ENCODE results near the gene EPB41L4B.

The EPB41L4B gene

DNA sequence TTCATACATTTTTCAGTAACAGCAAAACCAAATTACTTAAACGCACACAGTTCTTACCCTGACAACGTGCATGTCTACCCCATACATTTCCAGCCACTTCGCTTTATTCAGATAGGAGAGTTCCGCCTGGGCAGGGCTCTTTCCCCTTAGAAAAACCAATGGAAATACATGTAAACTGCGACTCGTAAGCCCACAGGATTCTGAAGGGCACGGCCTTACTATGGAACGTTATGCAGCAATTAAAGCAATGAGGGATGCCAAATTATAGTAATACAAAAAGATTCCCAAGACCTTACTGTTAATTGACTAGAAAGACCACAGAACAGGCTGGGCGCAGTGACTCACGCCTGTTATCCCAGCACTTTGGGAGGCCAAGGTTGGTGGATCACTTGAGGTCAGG is 64.5 kb downstream of the EPB41L4B start:
- peaks cover 15% of the 10 kb centered on the region for H3K4me1 ChIP-seq (ENCODE audit: low read length)
- H3K4me3 ChIP-seq (ENCODE audit: low read length), result no peak overlapping the region
- peaks cover 9% of the 10 kb centered on the region for H3K36me3 ChIP-seq (replicated peaks; ENCODE audit: low read depth, low read length)
- no peak overlapping the region for H3K9ac ChIP-seq (ENCODE audit: low read length)
- no peaks in the 10 kb centered on the region for H3K27me3 ChIP-seq (ENCODE audit: low read depth, low read length)
- TF ChIP-seq, protein P1, sequence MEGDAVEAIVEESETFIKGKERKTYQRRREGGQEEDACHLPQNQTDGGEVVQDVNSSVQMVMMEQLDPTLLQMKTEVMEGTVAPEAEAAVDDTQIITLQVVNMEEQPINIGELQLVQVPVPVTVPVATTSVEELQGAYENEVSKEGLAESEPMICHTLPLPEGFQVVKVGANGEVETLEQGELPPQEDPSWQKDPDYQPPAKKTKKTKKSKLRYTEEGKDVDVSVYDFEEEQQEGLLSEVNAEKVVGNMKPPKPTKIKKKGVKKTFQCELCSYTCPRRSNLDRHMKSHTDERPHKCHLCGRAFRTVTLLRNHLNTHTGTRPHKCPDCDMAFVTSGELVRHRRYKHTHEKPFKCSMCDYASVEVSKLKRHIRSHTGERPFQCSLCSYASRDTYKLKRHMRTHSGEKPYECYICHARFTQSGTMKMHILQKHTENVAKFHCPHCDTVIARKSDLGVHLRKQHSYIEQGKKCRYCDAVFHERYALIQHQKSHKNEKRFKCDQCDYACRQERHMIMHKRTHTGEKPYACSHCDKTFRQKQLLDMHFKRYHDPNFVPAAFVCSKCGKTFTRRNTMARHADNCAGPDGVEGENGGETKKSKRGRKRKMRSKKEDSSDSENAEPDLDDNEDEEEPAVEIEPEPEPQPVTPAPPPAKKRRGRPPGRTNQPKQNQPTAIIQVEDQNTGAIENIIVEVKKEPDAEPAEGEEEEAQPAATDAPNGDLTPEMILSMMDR (IDR thresholded peaks at IDR 0.05; ENCODE audit: low read depth, low read length), result no peak
- TF ChIP-seq EZH2phosphoT487 (IDR thresholded peaks at IDR 0.05; ENCODE audit: low read depth), result no peak
- no peaks in the 10 kb centered on the region for H4K20me1 ChIP-seq (ENCODE audit: insufficient read depth, low read length)
- H2AFZ ChIP-seq (ENCODE audit: low read depth, low read length), result no peak overlapping the region
- no peaks in the 10 kb centered on the region for H3K9me3 ChIP-seq (ENCODE audit: insufficient read depth, low read length)
- H3K27ac ChIP-seq (ENCODE audit: low read length), result no peak overlapping the region
- no peaks in the 10 kb centered on the region for H3K79me2 ChIP-seq (ENCODE audit: low read length)
- H3K4me2 ChIP-seq (ENCODE audit: low read length), result no peak overlapping the region

- no peak for TF ChIP-seq EZH2phosphoT487 (IDR thresholded peaks at IDR 0.05; ENCODE audit: low read depth)
- TF ChIP-seq, protein P1 (IDR thresholded peaks at IDR 0.05; ENCODE audit: low read depth, low read length), result no peak
- Histone ChIP-seq H3K27ac (ENCODE audit: low read length) (no peak overlapping the region), H3K4me1 (ENCODE audit: low read length) (peaks cover 13% of the 10 kb centered on the region), H3K4me3 (ENCODE audit: low read length) (no peak overlapping the region), H3K4me2 (ENCODE audit: low read length) (no peak overlapping the region), H3K36me3 (replicated peaks; ENCODE audit: low read depth, low read length) (peaks cover 6% of the 10 kb centered on the region), H3K79me2 (ENCODE audit: low read length) (no peaks in the 10 kb centered on the region), H2AFZ (ENCODE audit: low read depth, low read length) (no peak overlapping the region), H3K9ac (ENCODE audit: low read length) (no peak overlapping the region), H3K27me3 (ENCODE audit: low read depth, low read length) (no peaks in the 10 kb centered on the region), H4K20me1 (ENCODE audit: insufficient read depth, low read length) (no peaks in the 10 kb centered on the region), H3K9me3 (ENCODE audit: insufficient read depth, low read length) (no peaks in the 10 kb centered on the region)
Observed at GRCh38 chr9:109255394-109255793, 65.5 kb downstream of the EPB41L4B start.

DNA sequence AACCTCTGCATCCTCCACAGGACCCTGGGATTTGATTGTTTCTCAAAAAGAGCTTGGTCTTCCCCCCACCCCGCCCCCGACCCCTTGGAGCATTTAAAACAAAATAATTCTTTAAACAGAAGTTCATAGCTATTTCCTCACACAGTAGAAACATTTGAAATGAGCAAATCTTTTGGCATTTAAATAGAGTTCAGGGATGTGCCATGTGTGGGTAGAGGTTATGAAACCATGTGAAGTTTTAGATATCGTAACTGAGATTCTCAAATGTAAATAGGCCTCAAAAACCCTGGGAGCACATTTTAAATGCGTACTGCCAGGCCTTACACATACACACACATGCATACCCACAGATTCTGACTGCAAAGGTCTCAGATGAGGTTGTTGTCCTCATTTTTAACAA is 66.5 kb downstream of the EPB41L4B start:
- H3K9me3 ChIP-seq (ENCODE audit: insufficient read depth, low read length), result no peaks in the 10 kb centered on the region
- peaks cover 6% of the 10 kb centered on the region for H3K36me3 ChIP-seq (replicated peaks; ENCODE audit: low read depth, low read length)
- peaks cover 13% of the 10 kb centered on the region for H3K4me1 ChIP-seq (ENCODE audit: low read length)
- TF ChIP-seq, protein P1 (IDR thresholded peaks at IDR 0.05; ENCODE audit: low read depth, low read length), result no peak
- TF ChIP-seq EZH2phosphoT487 (IDR thresholded peaks at IDR 0.05; ENCODE audit: low read depth), result no peak
- H3K27me3 ChIP-seq (ENCODE audit: low read depth, low read length), result no peaks in the 10 kb centered on the region
- H3K27ac ChIP-seq (ENCODE audit: low read length), result no peak overlapping the region
- H2AFZ ChIP-seq (ENCODE audit: low read depth, low read length), result no peak overlapping the region
- no peak overlapping the region for H3K4me2 ChIP-seq (ENCODE audit: low read length)
- H3K79me2 ChIP-seq (ENCODE audit: low read length), result no peaks in the 10 kb centered on the region
- H4K20me1 ChIP-seq (ENCODE audit: insufficient read depth, low read length), result no peaks in the 10 kb centered on the region
- H3K9ac ChIP-seq (ENCODE audit: low read length), result no peak overlapping the region
- no peak overlapping the region for H3K4me3 ChIP-seq (ENCODE audit: low read length)

GRCh38 chr9:109253637-109254284 is 67.1 kb downstream of the EPB41L4B start:
- Histone ChIP-seq H3K4me3 (ENCODE audit: low read length) (no peak overlapping the region), H3K4me1 (ENCODE audit: low read length) (peaks cover 13% of the 10 kb centered on the region), H3K9me3 (ENCODE audit: insufficient read depth, low read length) (no peaks in the 10 kb centered on the region), H3K27ac (ENCODE audit: low read length) (no peak overlapping the region), H3K9ac (ENCODE audit: low read length) (no peak overlapping the region), H2AFZ (ENCODE audit: low read depth, low read length) (no peak overlapping the region), H3K27me3 (ENCODE audit: low read depth, low read length) (no peaks in the 10 kb centered on the region), H3K79me2 (ENCODE audit: low read length) (no peaks in the 10 kb centered on the region), H4K20me1 (ENCODE audit: insufficient read depth, low read length) (no peaks in the 10 kb centered on the region), H3K4me2 (ENCODE audit: low read length) (no peak overlapping the region), H3K36me3 (replicated peaks; ENCODE audit: low read depth, low read length) (peaks cover 6% of the 10 kb centered on the region)
- no peak for TF ChIP-seq EZH2phosphoT487 (IDR thresholded peaks at IDR 0.05; ENCODE audit: low read depth)
- TF ChIP-seq, protein P1 (IDR thresholded peaks at IDR 0.05; ENCODE audit: low read depth, low read length), result no peak
